Mesendoderm (in vitro differentiated cells): ENCODE data around the gene S100G.

Experiments
- DNase-seq: peaks from one replicate; pipeline ENCODE4 v3.0.0; 2013
- H2AK5ac ChIP-seq: 2 replicates; pipeline ENCODE4 v1.6.1; 2013; ENCODE audit warnings: low read length, inconsistent platforms
- H2BK120ac ChIP-seq: 2 replicates; pipeline ENCODE4 v1.6.1; 2013; ENCODE audit warnings: low read depth, mild to moderate bottlenecking, low read length, moderate library complexity, mixed read lengths
- H2BK15ac ChIP-seq: replicated peaks from 2 replicates; pipeline ENCODE4 v1.6.1; 2013; ENCODE audit warnings: low read depth, mild to moderate bottlenecking, moderate library complexity
- H2BK5ac ChIP-seq: 2 replicates; pipeline ENCODE4 v1.6.1; 2013; ENCODE audit warnings: low read length, inconsistent platforms
- H3K18ac ChIP-seq: 2 replicates; pipeline ENCODE4 v1.6.1; 2013; ENCODE audit warnings: mild to moderate bottlenecking, low read length, mixed read lengths
- H3K23ac ChIP-seq: one replicate; pipeline ENCODE4 v1.6.1; 2013; ENCODE audit warnings: low read length
- H3K27ac ChIP-seq: 2 replicates; pipeline ENCODE4 v1.5.1; 2013; ENCODE audit warnings: low read depth, mild to moderate bottlenecking, inconsistent platforms, low read length, moderate library complexity
- H3K27me3 ChIP-seq: 2 replicates; pipeline ENCODE4 v1.6.1; 2013; ENCODE audit warnings: low read length, control low read depth, mild to moderate bottlenecking, inconsistent platforms; ENCODE audit not compliant: insufficient read depth, poor library complexity
- H3K36me3 ChIP-seq: 2 replicates; pipeline ENCODE4 v1.6.1; 2013; ENCODE audit warnings: low read length, inconsistent platforms; ENCODE audit not compliant: control insufficient read depth, insufficient read depth
- H3K4ac ChIP-seq: one replicate; pipeline ENCODE4 v1.6.1; 2013; ENCODE audit warnings: low read depth, mild to moderate bottlenecking, low read length, moderate library complexity
- H3K4me1 ChIP-seq: 2 replicates; pipeline ENCODE4 v1.6.1; 2013; ENCODE audit warnings: low read depth, low read length, inconsistent platforms; ENCODE audit not compliant: control insufficient read depth
- H3K4me2 ChIP-seq: 2 replicates; pipeline ENCODE4 v1.6.1; 2013; ENCODE audit warnings: low read length
- H3K4me3 ChIP-seq: 2 replicates; pipeline ENCODE4 v1.5.1; 2013; ENCODE audit warnings: mild to moderate bottlenecking, low read length
- H3K56ac ChIP-seq: one replicate; pipeline ENCODE4 v1.6.1; 2013; ENCODE audit warnings: low read length
- H3K79me1 ChIP-seq: 2 replicates; pipeline ENCODE4 v1.6.1; 2013; ENCODE audit warnings: low read length, inconsistent platforms
- H3K79me2 ChIP-seq: 2 replicates; pipeline ENCODE4 v1.6.1; 2013; ENCODE audit warnings: mild to moderate bottlenecking, low read length; ENCODE audit not compliant: control insufficient read depth, insufficient read depth
- H3K9ac ChIP-seq: 2 replicates; pipeline ENCODE4 v1.6.1; 2013; ENCODE audit warnings: low read length, inconsistent platforms
- H4K5ac ChIP-seq: one replicate; pipeline ENCODE4 v1.6.1; 2013; ENCODE audit warnings: low read length
- H4K8ac ChIP-seq: one replicate; pipeline ENCODE4 v1.6.1; 2013; ENCODE audit warnings: low read depth, mild to moderate bottlenecking, control low read depth, low read length, moderate library complexity
- WGBS: extraction: QIAGEN DNeasy Blood & Tissue Kit; methylation state at CpG from one replicate; pipeline ENCODE4 v1.1.7; 2013; ENCODE audit warnings: low lambda C conversion rate, missing lambda C conversion rate; ENCODE audit not compliant: insufficient coverage; ENCODE audit errors: extremely low coverage; 5-methylcytosine and 5-hydroxymethylcytosine counted together

Gene S100G

DNA sequence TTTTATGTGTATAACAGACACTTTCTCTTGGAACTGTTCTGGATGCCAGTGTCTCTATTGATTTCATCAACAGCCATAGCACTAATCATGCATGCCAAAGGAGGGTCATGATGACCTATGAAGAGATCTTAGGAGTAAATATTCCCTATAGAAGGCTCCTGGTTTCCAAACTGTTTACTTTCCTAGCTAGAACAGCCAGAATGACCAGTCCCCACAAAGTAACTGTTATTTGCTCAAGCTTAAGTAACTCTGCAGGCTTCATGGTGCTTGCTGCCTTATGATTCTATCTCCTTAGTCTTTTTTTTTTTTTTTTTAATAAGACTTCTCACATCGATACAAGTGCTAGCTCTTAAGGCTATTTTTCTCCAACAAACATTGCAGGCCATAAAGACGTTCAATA lies 12.4 kb downstream of the S100G start:
- Histone ChIP-seq H4K5ac (no peak overlapping the region), H2BK120ac (no peak overlapping the region), H2BK15ac (no peak overlapping the region), H3K4me2 (no peak overlapping the region), H3K18ac (no peak overlapping the region), H3K56ac (no peak overlapping the region), H3K27me3 (no peaks in the 10 kb centered on the region), H2AK5ac (no peak overlapping the region), H2BK5ac (no peak overlapping the region), H3K4me3 (no peak overlapping the region), H3K9ac (no peak overlapping the region), H3K23ac (no peak overlapping the region), H3K36me3 (no peaks in the 10 kb centered on the region), H4K8ac (no peak overlapping the region), H3K4me1 (no peaks in the 10 kb centered on the region), H3K79me1 (no peaks in the 10 kb centered on the region), H3K27ac (no peak overlapping the region), H3K4ac (no peak overlapping the region), H3K79me2 (no peaks in the 10 kb centered on the region)
- DNase-seq, result no peak
- WGBS, result no CpG with 5 or more reads among the region's 2 CpGs

- H3K23ac ChIP-seq, result no peak overlapping the region
- no peak overlapping the region for H2BK5ac ChIP-seq
- H4K8ac ChIP-seq, result no peak overlapping the region
- DNase-seq, result no peak
- no peak overlapping the region for H3K56ac ChIP-seq
- H3K18ac ChIP-seq, result no peak overlapping the region
- H3K4me3 ChIP-seq, result no peak overlapping the region
- no peak overlapping the region for H2BK15ac ChIP-seq
- no peaks in the 10 kb centered on the region for H3K36me3 ChIP-seq
- H3K79me2 ChIP-seq, result no peaks in the 10 kb centered on the region
- no peak overlapping the region for H3K27ac ChIP-seq
- no peaks in the 10 kb centered on the region for H3K79me1 ChIP-seq
- no peak overlapping the region for H3K9ac ChIP-seq
- H4K5ac ChIP-seq, result no peak overlapping the region
- no peaks in the 10 kb centered on the region for H3K27me3 ChIP-seq
- H2BK120ac ChIP-seq, result no peak overlapping the region
- H2AK5ac ChIP-seq, result no peak overlapping the region
- H3K4me1 ChIP-seq, result no peaks in the 10 kb centered on the region
- H3K4me2 ChIP-seq, result no peak overlapping the region
- no CpG with 5 or more reads among the region's 5 CpGs for WGBS
- no peak overlapping the region for H3K4ac ChIP-seq
Measured at GRCh38 chrX:16664074-16664473, 14.1 kb downstream of the S100G start.

DNA sequence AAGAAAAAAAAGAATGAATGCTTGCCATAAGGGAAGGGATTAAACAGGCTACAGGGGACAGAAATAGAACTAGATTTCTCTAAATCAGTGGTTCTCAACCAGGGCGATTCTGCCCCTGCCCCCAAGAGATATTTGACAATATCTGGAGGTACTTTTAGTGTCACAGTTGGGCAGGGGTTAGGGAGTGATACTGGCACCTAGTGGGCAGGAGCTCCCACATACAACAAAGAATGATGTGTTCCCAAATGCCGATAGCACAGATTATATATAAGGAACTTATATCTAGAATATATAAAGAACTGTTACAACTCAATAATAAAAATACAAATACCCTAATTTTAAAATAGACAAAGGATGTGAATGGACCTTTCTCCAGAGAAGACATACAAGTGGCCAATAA lies 14.7 kb downstream of the S100G start:
- H3K27me3 ChIP-seq, result no peaks in the 10 kb centered on the region
- H3K79me1 ChIP-seq, result no peaks in the 10 kb centered on the region
- H3K36me3 ChIP-seq, result no peaks in the 10 kb centered on the region
- H3K9ac ChIP-seq, result no peak overlapping the region
- H2BK15ac ChIP-seq, result no peak overlapping the region
- H3K4me3 ChIP-seq, result no peak overlapping the region
- no peak overlapping the region for H2AK5ac ChIP-seq
- no peak overlapping the region for H2BK5ac ChIP-seq
- H2BK120ac ChIP-seq, result no peak overlapping the region
- H3K56ac ChIP-seq, result no peak overlapping the region
- no peaks in the 10 kb centered on the region for H3K79me2 ChIP-seq
- H3K23ac ChIP-seq, result no peak overlapping the region
- peak; percentile 11 for DNase-seq
- no peak overlapping the region for H4K5ac ChIP-seq
- no peak overlapping the region for H3K27ac ChIP-seq
- H4K8ac ChIP-seq, result no peak overlapping the region
- no peak overlapping the region for H3K4ac ChIP-seq
- no CpG with 5 or more reads among the region's 2 CpGs for WGBS
- no peaks in the 10 kb centered on the region for H3K4me1 ChIP-seq
- H3K18ac ChIP-seq, result no peak overlapping the region
- no peak overlapping the region for H3K4me2 ChIP-seq

- no peak overlapping the region for H3K18ac ChIP-seq
- no peak overlapping the region for H3K27ac ChIP-seq
- no peak overlapping the region for H3K56ac ChIP-seq
- no peak overlapping the region for H2BK5ac ChIP-seq
- H3K36me3 ChIP-seq, result no peaks in the 10 kb centered on the region
- no peak overlapping the region for H3K23ac ChIP-seq
- WGBS, result no CpG with 5 or more reads among the region's 2 CpGs
- no peak overlapping the region for H3K4ac ChIP-seq
- no peak overlapping the region for H3K4me2 ChIP-seq
- no peaks in the 10 kb centered on the region for H3K79me1 ChIP-seq
- H3K9ac ChIP-seq, result no peak overlapping the region
- no peak overlapping the region for H4K5ac ChIP-seq
- no peak overlapping the region for H2BK120ac ChIP-seq
- DNase-seq, result no peak
- no peak overlapping the region for H2AK5ac ChIP-seq
- no peak overlapping the region for H4K8ac ChIP-seq
- no peak overlapping the region for H3K4me3 ChIP-seq
- no peak overlapping the region for H2BK15ac ChIP-seq
- H3K79me2 ChIP-seq, result no peaks in the 10 kb centered on the region
- no peaks in the 10 kb centered on the region for H3K4me1 ChIP-seq
- H3K27me3 ChIP-seq, result no peaks in the 10 kb centered on the region
Measured at GRCh38 chrX:16665089-16665488, 15.1 kb downstream of the S100G start.

DNA sequence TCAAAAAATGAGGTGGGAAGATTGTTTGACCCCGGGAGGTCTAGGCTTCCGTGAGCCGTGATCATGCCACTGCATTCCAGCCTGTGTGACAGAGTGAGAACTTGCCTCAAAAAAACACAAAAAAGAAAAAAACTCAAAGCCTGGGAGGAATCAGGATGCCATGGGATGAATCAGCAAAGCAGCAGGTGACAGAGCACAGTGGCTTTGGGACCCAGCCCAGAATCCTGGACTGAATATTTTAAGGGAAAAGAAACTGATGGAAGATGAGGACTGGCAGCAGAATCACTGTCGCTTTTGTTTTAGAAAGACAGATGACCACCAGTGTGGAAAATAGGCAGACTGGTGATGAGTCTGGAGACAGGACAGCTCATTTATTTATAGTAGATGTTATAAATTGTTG lies 16.6 kb downstream of the S100G start:
- H3K79me1 ChIP-seq, result no peaks in the 10 kb centered on the region
- H4K8ac ChIP-seq, result no peak overlapping the region
- peak; percentile 56 for DNase-seq
- no peak overlapping the region for H4K5ac ChIP-seq
- H3K56ac ChIP-seq, result no peak overlapping the region
- no peak overlapping the region for H3K9ac ChIP-seq
- no peak overlapping the region for H2AK5ac ChIP-seq
- H2BK15ac ChIP-seq, result no peak overlapping the region
- WGBS, result no CpG with 5 or more reads among the region's 4 CpGs
- H3K4me3 ChIP-seq, result no peak overlapping the region
- no peak overlapping the region for H3K18ac ChIP-seq
- H3K4ac ChIP-seq, result no peak overlapping the region
- H3K36me3 ChIP-seq, result no peaks in the 10 kb centered on the region
- no peak overlapping the region for H3K23ac ChIP-seq
- H3K27me3 ChIP-seq, result no peaks in the 10 kb centered on the region
- H2BK120ac ChIP-seq, result no peak overlapping the region
- no peaks in the 10 kb centered on the region for H3K79me2 ChIP-seq
- no peaks in the 10 kb centered on the region for H3K4me1 ChIP-seq
- no peak overlapping the region for H2BK5ac ChIP-seq
- no peak overlapping the region for H3K27ac ChIP-seq
- no peak overlapping the region for H3K4me2 ChIP-seq

DNA sequence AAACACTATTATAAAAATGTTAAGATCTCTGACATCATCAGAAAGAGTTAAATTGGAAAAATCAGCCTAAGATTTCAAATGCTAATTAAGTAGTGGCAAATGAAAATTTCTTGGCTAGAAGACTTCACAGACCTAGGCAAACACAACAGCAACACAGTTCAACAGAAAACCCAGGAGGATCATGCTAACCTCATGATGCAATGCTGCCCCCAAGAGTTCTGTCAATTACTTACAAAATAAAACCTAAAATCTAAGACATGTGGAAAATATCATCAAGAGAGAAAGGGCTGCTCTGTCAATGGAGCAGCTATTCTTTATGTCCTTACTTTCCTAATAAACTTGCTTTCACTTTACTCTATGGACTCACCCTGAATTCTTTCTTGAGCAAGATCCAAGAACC lies 21.0 kb downstream of the S100G start:
- Histone ChIP-seq H4K5ac (no peak overlapping the region), H2BK120ac (no peak overlapping the region), H3K4me3 (no peak overlapping the region), H2AK5ac (no peak overlapping the region), H3K9ac (no peak overlapping the region), H3K56ac (no peak overlapping the region), H3K4ac (no peak overlapping the region), H3K4me1 (no peaks in the 10 kb centered on the region), H3K79me2 (no peaks in the 10 kb centered on the region), H4K8ac (no peak overlapping the region), H3K23ac (no peak overlapping the region), H3K36me3 (no peaks in the 10 kb centered on the region), H3K27me3 (no peaks in the 10 kb centered on the region), H2BK15ac (no peak overlapping the region), H3K18ac (no peak overlapping the region), H3K4me2 (no peak overlapping the region), H3K79me1 (no peaks in the 10 kb centered on the region), H3K27ac (no peak overlapping the region), H2BK5ac (no peak overlapping the region)
- DNase-seq, result peak; percentile 57
